ENCODE results near the gene TRIO. TPM values are rescaled to one million over a fixed set of nuclear protein-coding genes. Genes with fewer than 3 reads are reported as not detected.
A peak's percentile ranks its signal among the peaks of the same experiment; 100 is the strongest.

The TRIO gene
- total RNA-seq, 1 donor from 2014 or later: 163 TPM

GRCh38 chr5:14136228-14136627 is 6.9 kb upstream of the TRIO start:
- peaks cover 41% of the 10 kb centered on the region for H3K27me3 Mint-ChIP-seq
- no peak for TF ChIP-seq CTCF (IDR thresholded peaks at IDR 0.05; ENCODE audit: unreplicated experiment)

GRCh38 chr5:14138608-14139540 is 4.3 kb upstream of the TRIO start:
- no peak for TF ChIP-seq CTCF (IDR thresholded peaks at IDR 0.05; ENCODE audit: unreplicated experiment)
- Mint-ChIP-seq H3K27ac (no peak overlapping the region), H3K4me1 (ENCODE audit: low read depth) (peaks cover 3% of the 10 kb centered on the region), H3K4me3 (ENCODE audit: low read depth) (no peak overlapping the region), H3K36me3 (ENCODE audit: insufficient read depth) (no peaks in the 10 kb centered on the region), H3K9me3 (ENCODE audit: low read depth) (no peaks in the 10 kb centered on the region), H3K27me3 (peaks cover 38% of the 10 kb centered on the region)
- no peak for DNase-seq (ENCODE audit: low spot score, unreplicated experiment)

More at GRCh38 chr5:14136228-14136627, 6.9 kb upstream of the TRIO start:
- no peaks in the 10 kb centered on the region for H3K36me3 Mint-ChIP-seq (ENCODE audit: insufficient read depth)
- no peak for DNase-seq (ENCODE audit: low spot score, unreplicated experiment)
- H3K4me3 Mint-ChIP-seq (ENCODE audit: low read depth): no peak overlapping the region
- H3K4me1 Mint-ChIP-seq (ENCODE audit: low read depth): no peaks in the 10 kb centered on the region
- no peaks in the 10 kb centered on the region for H3K9me3 Mint-ChIP-seq (ENCODE audit: low read depth)
- H3K27ac Mint-ChIP-seq: no peak overlapping the region

GRCh38 chr5:14141764-14142163 is 1.4 kb upstream of the TRIO start:
- no peaks in the 10 kb centered on the region for H3K9me3 Mint-ChIP-seq (ENCODE audit: low read depth)
- H3K4me1 Mint-ChIP-seq (ENCODE audit: low read depth): peaks cover 21% of the 10 kb centered on the region
- no peak overlapping the region for H3K27ac Mint-ChIP-seq
- H3K36me3 Mint-ChIP-seq (ENCODE audit: insufficient read depth): no peaks in the 10 kb centered on the region
- H3K27me3 Mint-ChIP-seq: peaks cover 27% of the 10 kb centered on the region
- peak overlapping the region; percentile 81 for H3K4me3 Mint-ChIP-seq (ENCODE audit: low read depth)
- peak; percentile 35 for TF ChIP-seq CTCF (IDR thresholded peaks at IDR 0.05; ENCODE audit: unreplicated experiment)
- no peak for DNase-seq (ENCODE audit: low spot score, unreplicated experiment)

- Mint-ChIP-seq H3K36me3 (ENCODE audit: insufficient read depth) (no peaks in the 10 kb centered on the region), H3K9me3 (ENCODE audit: low read depth) (no peaks in the 10 kb centered on the region), H3K4me3 (ENCODE audit: low read depth) (peak overlapping the region; percentile 81), H3K27me3 (peaks cover 24% of the 10 kb centered on the region), H3K27ac (peak overlapping the region; percentile 82), H3K4me1 (ENCODE audit: low read depth) (peaks cover 26% of the 10 kb centered on the region)
- TF ChIP-seq CTCF (IDR thresholded peaks at IDR 0.05; ENCODE audit: unreplicated experiment): no peak
- DNase-seq (ENCODE audit: low spot score, unreplicated experiment): no peak
Observed at GRCh38 chr5:14142202-14142826, 828 bp upstream of the TRIO start.

- TF ChIP-seq CTCF (IDR thresholded peaks at IDR 0.05; ENCODE audit: unreplicated experiment): no peak
- Mint-ChIP-seq H3K4me1 (ENCODE audit: low read depth) (peaks cover 36% of the 10 kb centered on the region), H3K27ac (no peak overlapping the region), H3K36me3 (ENCODE audit: insufficient read depth) (no peaks in the 10 kb centered on the region), H3K4me3 (ENCODE audit: low read depth) (no peak overlapping the region), H3K27me3 (peaks cover 15% of the 10 kb centered on the region), H3K9me3 (ENCODE audit: low read depth) (no peaks in the 10 kb centered on the region)
- no peak for DNase-seq (ENCODE audit: low spot score, unreplicated experiment)
Observed at GRCh38 chr5:14143546-14143840, 351 bp downstream of the TRIO start.

All from progenitor cell of endocrine pancreas (in vitro differentiated cells).